ENCODE measurements around the gene MPL.

- no peak for TF ChIP-seq CTCF (optimal IDR thresholded peaks at IDR 0.05 in 1 of 3, IDR thresholded peaks at IDR 0.05 in 1 of 3, conservative IDR thresholded peaks at IDR 0.05 in 1 of 3; ENCODE audit: extremely low read depth in 1 of 3, insufficient read depth in 2 of 3, low read length in 3 of 3)
- no peak for TF ChIP-seq EZH2 (IDR thresholded peaks at IDR 0.05; ENCODE audit: low read length)
These were observed 52.0 kb downstream of the MPL start, which contains the start of the genes MED8 and SZT2 for GRCh38 chr1:43389326-43390313.

All from keratinocyte (primary cell).